ENCODE results near the gene CCDC24.

Gene CCDC24

DNA sequence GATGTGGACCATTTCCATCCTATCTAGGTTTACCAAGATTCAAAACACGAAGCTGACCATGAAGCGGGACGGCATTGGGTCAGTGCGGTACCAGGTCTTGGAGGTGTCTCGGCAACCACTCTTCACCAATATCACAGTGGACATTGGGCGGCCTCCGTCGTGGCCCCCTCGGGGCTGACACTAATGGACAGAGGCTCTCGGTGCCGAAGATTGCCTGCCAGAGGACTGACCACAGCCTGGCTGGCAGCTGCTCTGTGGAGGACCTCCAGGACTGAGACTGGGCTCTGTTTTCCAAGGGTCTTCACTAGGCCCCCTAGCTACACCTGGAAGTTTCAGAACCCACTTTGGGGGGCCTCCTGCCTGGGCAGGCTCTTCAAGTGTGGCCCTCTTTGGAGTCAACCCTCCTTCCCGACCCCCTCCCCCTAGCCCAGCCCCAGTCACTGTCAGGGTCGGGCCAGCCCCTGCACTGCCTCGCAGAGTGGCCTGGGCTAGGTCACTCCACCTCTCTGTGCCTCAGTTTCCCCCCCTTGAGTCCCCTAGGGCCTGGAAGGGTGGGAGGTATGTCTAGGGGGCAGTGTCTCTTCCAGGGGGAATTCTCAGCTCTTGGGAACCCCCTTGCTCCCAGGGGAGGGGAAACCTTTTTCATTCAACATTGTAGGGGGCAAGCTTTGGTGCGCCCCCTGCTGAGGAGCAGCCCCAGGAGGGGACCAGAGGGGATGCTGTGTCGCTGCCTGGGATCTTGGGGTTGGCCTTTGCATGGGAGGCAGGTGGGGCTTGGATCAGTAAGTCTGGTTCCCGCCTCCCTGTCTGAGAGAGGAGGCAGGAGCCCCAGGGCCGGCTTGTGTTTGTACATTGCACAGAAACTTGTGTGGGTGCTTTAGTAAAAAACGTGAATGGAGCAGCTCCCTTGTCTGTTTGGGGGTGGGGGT is 864 bp upstream of the CCDC24 start:
- peak; percentile 52 for DNase-seq (ENCODE audit: low spot score)
- in situ Hi-C loops (cut with MboI; ENCODE audit: low sequenced_read_pairs, unreplicated experiment): no loop called here
- TF ChIP-seq, protein P1, sequence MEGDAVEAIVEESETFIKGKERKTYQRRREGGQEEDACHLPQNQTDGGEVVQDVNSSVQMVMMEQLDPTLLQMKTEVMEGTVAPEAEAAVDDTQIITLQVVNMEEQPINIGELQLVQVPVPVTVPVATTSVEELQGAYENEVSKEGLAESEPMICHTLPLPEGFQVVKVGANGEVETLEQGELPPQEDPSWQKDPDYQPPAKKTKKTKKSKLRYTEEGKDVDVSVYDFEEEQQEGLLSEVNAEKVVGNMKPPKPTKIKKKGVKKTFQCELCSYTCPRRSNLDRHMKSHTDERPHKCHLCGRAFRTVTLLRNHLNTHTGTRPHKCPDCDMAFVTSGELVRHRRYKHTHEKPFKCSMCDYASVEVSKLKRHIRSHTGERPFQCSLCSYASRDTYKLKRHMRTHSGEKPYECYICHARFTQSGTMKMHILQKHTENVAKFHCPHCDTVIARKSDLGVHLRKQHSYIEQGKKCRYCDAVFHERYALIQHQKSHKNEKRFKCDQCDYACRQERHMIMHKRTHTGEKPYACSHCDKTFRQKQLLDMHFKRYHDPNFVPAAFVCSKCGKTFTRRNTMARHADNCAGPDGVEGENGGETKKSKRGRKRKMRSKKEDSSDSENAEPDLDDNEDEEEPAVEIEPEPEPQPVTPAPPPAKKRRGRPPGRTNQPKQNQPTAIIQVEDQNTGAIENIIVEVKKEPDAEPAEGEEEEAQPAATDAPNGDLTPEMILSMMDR (IDR thresholded peaks at IDR 0.05; ENCODE audit: borderline replicate concordance, control extremely low read depth, extremely low read depth, insufficient read depth, missing control alignments): no peak

DNA sequence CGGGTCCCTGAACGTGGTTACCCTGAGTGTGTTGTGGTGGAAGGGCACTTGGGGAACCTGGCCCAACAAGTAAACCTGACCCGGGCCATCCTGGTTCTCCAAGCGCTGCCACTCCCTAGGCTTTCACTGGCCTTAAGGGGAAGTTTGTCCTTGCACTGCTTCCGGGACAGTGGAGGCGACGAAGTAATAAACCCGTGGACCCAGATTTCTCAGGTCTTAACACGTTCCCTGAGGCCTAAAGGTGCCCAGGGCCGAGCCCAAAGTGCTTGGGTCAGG is 261 bp upstream of the CCDC24 start:
- no peak for DNase-seq (ENCODE audit: low spot score)
- TF ChIP-seq, protein P1 (IDR thresholded peaks at IDR 0.05; ENCODE audit: borderline replicate concordance, control extremely low read depth, extremely low read depth, insufficient read depth, missing control alignments): no peak
- in situ Hi-C loops (cut with MboI; ENCODE audit: low sequenced_read_pairs, unreplicated experiment): no loop called here

DNA sequence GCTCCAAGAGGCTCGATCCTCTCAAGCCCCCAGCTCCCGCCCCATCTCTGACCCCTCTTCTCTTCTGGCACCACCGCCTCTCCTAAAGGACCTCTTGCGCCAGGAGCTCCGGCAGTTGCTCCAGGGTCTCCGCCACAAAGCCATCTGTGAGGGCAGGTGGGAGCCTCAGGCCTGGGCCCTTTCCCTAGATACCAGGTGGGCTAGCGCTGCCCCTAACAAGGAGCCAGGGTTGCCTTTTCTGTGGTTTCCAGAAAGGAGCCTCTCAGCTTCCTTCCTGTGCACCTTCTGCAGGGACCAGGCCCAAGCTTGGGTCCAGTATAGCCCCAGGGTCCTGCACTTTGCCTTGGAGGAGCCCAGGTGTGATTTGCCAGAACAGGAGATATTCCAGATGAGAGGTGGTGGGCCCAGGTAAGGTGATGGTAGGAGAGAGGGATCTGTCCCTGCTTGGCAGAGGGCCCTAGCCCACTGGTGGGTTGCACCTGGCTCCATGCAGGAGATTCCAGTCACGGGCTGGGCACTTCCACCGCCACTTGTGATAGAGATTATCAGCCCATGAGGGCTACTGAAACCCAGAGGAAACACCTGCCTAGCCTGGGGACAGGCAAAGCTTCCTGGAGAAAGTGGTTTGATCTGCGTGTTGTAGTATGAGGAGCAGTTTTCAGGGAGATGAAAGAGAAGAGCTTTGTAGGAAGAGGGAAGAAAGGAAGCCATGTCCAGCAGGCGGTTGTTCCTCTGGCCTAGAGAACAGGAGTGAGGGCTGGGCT is 1.0 kb downstream of the CCDC24 start:
- DNase-seq (ENCODE audit: low spot score): no peak
- in situ Hi-C loops (cut with MboI; ENCODE audit: low sequenced_read_pairs, unreplicated experiment): no loop called here
- TF ChIP-seq, protein P1 (IDR thresholded peaks at IDR 0.05; ENCODE audit: borderline replicate concordance, control extremely low read depth, extremely low read depth, insufficient read depth, missing control alignments): no peak

DNA sequence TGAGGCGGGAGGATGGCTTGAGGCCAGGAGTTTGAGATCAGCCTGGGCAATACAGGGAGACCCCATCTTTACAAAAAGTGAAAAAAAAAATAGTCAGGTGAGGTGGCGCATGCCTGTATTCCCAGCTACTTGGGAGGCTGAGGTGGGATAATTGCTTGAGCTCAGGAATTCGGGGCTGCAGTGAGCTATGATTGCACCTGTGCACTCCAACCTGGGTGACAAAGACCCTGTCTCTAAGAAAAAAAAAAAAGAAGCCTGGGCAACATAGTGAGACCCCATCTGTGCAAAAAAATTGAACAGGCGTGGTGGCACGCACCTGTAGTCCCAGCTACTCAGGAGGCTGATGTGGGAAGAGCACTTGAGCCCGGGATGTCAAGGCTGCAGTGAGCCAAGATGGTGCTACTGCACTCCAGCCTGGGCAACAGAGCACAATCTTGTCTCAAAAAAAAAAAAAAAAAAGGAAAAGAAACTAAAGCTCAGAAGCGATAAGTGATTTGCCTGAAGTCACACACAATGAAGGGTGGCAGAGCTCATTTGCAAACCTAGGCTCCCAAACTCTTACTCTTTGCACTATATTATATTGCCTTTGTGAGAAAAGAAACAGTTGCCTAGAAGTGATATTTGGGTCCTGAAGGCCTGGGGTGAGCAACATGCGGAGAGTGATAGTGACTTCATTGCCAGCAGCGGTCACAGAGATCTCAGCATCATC is 2.0 kb downstream of the CCDC24 start:
- TF ChIP-seq, protein P1 (IDR thresholded peaks at IDR 0.05; ENCODE audit: borderline replicate concordance, control extremely low read depth, extremely low read depth, insufficient read depth, missing control alignments): no peak
- no peak for DNase-seq (ENCODE audit: low spot score)
- in situ Hi-C loops (cut with MboI; ENCODE audit: low sequenced_read_pairs, unreplicated experiment): no loop called here

DNA sequence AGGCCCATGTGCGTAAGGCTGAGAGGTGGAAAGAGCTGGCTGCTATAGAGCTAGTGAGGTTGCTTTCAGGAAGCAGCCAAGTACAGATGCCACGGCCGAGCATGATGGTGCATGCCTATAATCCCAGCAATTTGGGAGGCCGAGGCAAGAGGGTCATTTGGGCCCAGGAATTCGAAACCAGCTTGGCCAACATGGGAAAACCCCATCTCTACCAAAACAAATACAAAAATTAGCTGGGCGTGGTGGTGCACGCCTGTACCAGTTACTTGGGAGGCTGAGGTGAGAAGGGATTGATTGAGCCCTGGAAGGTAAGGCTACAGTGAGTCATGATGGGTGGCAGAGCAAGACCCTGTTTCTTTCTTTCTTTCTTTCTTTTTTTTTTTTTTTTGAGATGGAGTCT is 2.7 kb downstream of the CCDC24 start:
- DNase-seq (ENCODE audit: low spot score): no peak
- in situ Hi-C loops (cut with MboI; ENCODE audit: low sequenced_read_pairs, unreplicated experiment): no loop called here
- TF ChIP-seq, protein P1 (IDR thresholded peaks at IDR 0.05; ENCODE audit: borderline replicate concordance, control extremely low read depth, extremely low read depth, insufficient read depth, missing control alignments): no peak
